VCaP (cell line): Measurements from ENCODE around the gene IL36B.
"Not testable (repeated sequence)": the region's sequence is repeated elsewhere in the genome, so short reads cannot be mapped to it uniquely, and the experiment has no call there.

ENCODE experiments used
- H3K27ac ChIP-seq: fragments of 450-650 bp; 2 replicates; pipeline ENCODE4 v1.5.1; 2017
- CTCF ChIP-seq: fragments of 450-650 bp; conservative IDR thresholded peaks from 2 replicates; pipeline ENCODE4 v1.5.1; 2017; ENCODE audit warnings: mild to moderate bottlenecking, moderate library complexity

Gene IL36B

DNA sequence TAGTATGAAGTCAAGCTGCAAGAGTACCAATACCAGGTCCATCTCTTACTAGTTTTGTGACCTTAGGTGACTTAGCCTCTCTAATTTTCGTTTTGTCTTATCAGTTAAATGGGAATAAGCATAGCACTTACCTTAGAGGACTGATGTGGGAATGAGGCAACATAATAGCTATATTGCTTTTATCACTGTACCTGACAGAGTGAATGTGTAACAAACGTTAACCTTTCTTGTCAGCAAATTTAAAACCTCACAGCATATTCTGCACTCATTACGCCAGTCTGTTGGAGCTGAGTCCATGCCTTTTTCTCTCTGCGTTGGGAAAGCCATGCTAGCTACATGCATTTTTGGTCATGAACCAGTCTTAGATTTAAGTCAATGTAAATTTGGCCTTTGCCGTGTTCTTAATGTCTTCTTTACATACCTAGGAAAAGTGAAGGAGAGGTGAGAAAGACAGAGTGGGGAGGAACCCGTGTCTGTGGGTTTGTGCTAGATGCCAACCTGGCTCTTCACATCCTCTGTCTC is at the start of gene IL36B:
Gene IL36B (minus strand): TSS at position 472 of the 522 bp plus-strand sequence.
- no peak within 1 kb of the TSS for H3K27ac ChIP-seq
- TF ChIP-seq CTCF = no peak

GRCh38 chr2:113102133-113102532 is 49.5 kb upstream of the IL36B start:
- TF ChIP-seq CTCF = no peak
- no peak overlapping the region for H3K27ac ChIP-seq

- no peak for TF ChIP-seq CTCF
- no peak overlapping the region for H3K27ac ChIP-seq
Measured at GRCh38 chr2:113098532-113098931, 45.9 kb upstream of the IL36B start.

- TF ChIP-seq CTCF = no peak
- H3K27ac ChIP-seq = no peak overlapping the region
Measured at GRCh38 chr2:113098041-113098440, 45.4 kb upstream of the IL36B start.

DNA sequence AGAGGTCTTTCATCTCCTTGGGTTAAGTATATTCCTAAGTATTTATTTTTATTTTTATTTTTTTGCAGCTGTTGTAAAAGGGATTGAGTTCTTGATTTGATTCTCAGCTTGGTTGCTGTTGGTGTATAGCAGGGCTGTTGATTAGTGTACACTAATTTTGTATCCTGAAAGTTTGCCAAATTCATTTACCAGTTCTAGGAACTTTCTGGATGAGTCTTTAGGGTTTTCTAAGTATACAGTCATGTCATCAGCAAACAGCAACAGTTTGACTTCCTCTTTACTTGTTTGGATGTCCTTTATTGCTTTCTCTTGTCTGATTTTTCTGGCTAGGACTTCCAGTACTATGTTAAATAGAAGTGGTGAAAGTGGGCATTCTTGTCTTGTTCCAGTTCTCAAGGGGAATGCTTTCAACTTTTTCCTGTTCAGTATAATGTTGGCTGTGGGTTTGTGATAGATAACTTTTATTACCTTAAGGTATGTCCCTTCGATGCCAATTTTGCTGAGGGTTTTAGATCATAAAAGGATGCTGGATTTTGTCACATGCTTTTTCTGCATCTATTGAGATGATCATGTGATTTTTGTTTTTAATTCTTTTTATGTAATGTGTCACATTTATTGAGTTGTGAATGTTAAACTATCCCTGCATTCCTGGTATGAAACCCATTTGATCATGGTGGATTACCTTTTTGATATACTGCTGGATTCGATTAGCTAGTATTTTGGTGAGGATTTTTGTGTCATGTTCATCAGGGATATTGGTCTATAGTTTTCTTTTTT is 44.4 kb upstream of the IL36B start:
- not testable (repeated sequence) for H3K27ac ChIP-seq

DNA sequence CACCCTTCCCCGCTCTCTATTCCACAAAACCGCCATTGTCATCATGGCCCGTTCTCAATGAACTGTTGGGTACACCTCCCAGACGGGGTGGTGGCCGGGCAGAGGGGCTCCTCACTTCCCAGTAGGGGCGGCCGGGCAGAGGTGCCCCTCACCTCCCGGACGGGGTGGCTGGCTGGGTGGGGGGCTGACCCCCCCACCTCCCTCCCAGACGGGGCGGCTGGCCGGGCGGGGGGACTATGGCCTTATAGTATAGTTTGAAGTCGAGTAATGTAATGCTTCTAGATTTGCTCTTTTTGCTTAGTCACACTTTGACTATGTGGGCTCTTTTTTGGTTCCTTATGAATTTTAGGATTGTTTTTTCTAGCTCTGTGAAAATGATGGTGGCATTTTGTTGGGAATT is 43.6 kb upstream of the IL36B start:
- not testable (repeated sequence) for H3K27ac ChIP-seq

GRCh38 chr2:113093613-113093977 is 40.9 kb upstream of the IL36B start:
- no peak for TF ChIP-seq CTCF
- no peak overlapping the region for H3K27ac ChIP-seq

GRCh38 chr2:113092864-113093612 is 40.4 kb upstream of the IL36B start:
- no peak for TF ChIP-seq CTCF
- H3K27ac ChIP-seq = no peak overlapping the region
